H1 (cell line): Measurements from ENCODE around the gene FNDC3A. TPM values are rescaled to one million over a fixed set of nuclear protein-coding genes. Genes with fewer than 3 reads are reported as not detected.

Experiments used
- CTCF ChIA-PET: fragments of 300-600 bp; sonication (Branson Sonifier 250); formaldehyde crosslinking; loops from one replicate; lab custom pipeline; 2021; ENCODE audit not compliant: partially characterized antibody; lab: Charles Lee
- POLR2A ChIA-PET: fragments of 300-600 bp; sonication (Branson Sonifier 250); formaldehyde crosslinking; loops from one replicate; lab custom pipeline; 2021; ENCODE audit warnings: inconsistent platforms; ENCODE audit not compliant: partially characterized antibody; lab: Charles Lee
- DNase-seq, 2 experiments: peaks; one replicate each; pipeline versions ENCODE4 v3.0.0 to v3.0.0-alpha.2; 2010 to 2022; ENCODE audit warnings: low spot score in 2 of 2, low read depth in 1 of 2, mixed read lengths in 1 of 2
- FAIRE-seq: peaks from 2 replicates; lab custom pipeline; 2011; peaks lifted over from hg19 to GRCh38; lab: Jason Lieb, UNC
- H2AFZ ChIP-seq: 2 replicates; pipeline ENCODE4 v1.8.1; 2012; ENCODE audit warnings: low read length, inconsistent platforms
- H2AK5ac ChIP-seq: 2 replicates; pipeline ENCODE4 v1.6.1; 2013; ENCODE audit warnings: low read depth, low read length
- H2BK120ac ChIP-seq: replicated peaks from 2 replicates; pipeline ENCODE3; 2013; ENCODE audit warnings: low read depth, low read length, inconsistent platforms
- H2BK12ac ChIP-seq: 2 replicates; pipeline ENCODE4 v1.6.1; 2013; ENCODE audit warnings: low read depth, low read length
- H2BK15ac ChIP-seq: 2 replicates; pipeline ENCODE4 v1.6.1; 2013; ENCODE audit warnings: low read length
- H2BK20ac ChIP-seq: 2 replicates; pipeline ENCODE4 v1.6.1; 2013; ENCODE audit warnings: low read length
- H2BK5ac ChIP-seq: 2 replicates; pipeline ENCODE4 v1.6.1; 2013; ENCODE audit warnings: low read depth, low read length
- H3K14ac ChIP-seq: 2 replicates; pipeline ENCODE4 v1.6.1; 2013; ENCODE audit warnings: inconsistent platforms; ENCODE audit not compliant: insufficient read length
- H3K18ac ChIP-seq: 2 replicates; pipeline ENCODE4 v1.6.1; 2013; ENCODE audit warnings: low read length; ENCODE audit errors: extremely low read depth
- H3K23ac ChIP-seq: 2 replicates; pipeline ENCODE4 v1.6.1; 2013; ENCODE audit warnings: inconsistent platforms; ENCODE audit not compliant: insufficient read length
- H3K23me2 ChIP-seq: 2 replicates; pipeline ENCODE4 v1.6.1; 2013; ENCODE audit warnings: low read depth, low read length
- H3K27ac ChIP-seq: 2 replicates; pipeline ENCODE4 v1.6.1; 2011; ENCODE audit warnings: low read depth, low read length, inconsistent platforms
- H3K27me3 ChIP-seq, 4 experiments: replicated peaks in 1 of 4; 1 replicate in 1 of 4; 2 replicates in 3 of 4; pipeline versions ENCODE4 v1.6.1 to v1.8.1; 2011 to 2013; ENCODE audit warnings: low read length in 3 of 4, mild to moderate bottlenecking in 3 of 4, inconsistent platforms in 2 of 4, mixed read lengths in 2 of 4, moderate library complexity in 1 of 4; ENCODE audit not compliant: control insufficient read depth in 3 of 4, insufficient read depth in 3 of 4; ENCODE audit errors: extremely low read depth in 1 of 4
- H3K36me3 ChIP-seq, 4 experiments: 2 replicates each; pipeline versions ENCODE4 v1.6.1 to v1.8.1; 2011 to 2013; ENCODE audit warnings: mild to moderate bottlenecking in 4 of 4, low read length in 3 of 4, moderate library complexity in 2 of 4, control low read depth in 1 of 4, inconsistent platforms in 1 of 4; ENCODE audit not compliant: insufficient read depth in 4 of 4, control insufficient read depth in 2 of 4
- H3K4ac ChIP-seq: replicated peaks from 2 replicates; pipeline ENCODE3; 2013; ENCODE audit warnings: low read length, low read depth, mixed read lengths, inconsistent platforms; ENCODE audit not compliant: insufficient read length
- H3K4me1 ChIP-seq, 4 experiments: replicated peaks in 1 of 4; 1 replicate in 1 of 4; 2 replicates in 3 of 4; pipeline versions ENCODE4 v1.6.1 to v1.8.1; 2011 to 2013; ENCODE audit warnings: low read length in 3 of 4, inconsistent platforms in 2 of 4, mixed read lengths in 1 of 4; ENCODE audit not compliant: insufficient read depth in 4 of 4, control insufficient read depth in 3 of 4
- H3K4me2 ChIP-seq, 2 experiments: 2 replicates each; pipeline versions ENCODE4 v1.6.1 to v1.8.1; 2011 to 2013; ENCODE audit warnings: low read depth in 2 of 2, low read length in 2 of 2, control low read depth in 1 of 2, inconsistent platforms in 1 of 2, mild to moderate bottlenecking in 1 of 2; ENCODE audit not compliant: insufficient read depth in 1 of 2
- H3K4me3 ChIP-seq, 4 experiments: fragments of 200-600, 300-600 bp in 1 of 4; sonication (generic), shearing (Covaris generic), sonication (Bioruptor Twin) in 1 of 4; 2 replicates each; pipeline versions ENCODE4 v1.5.1 to v1.8.1; 2011 to 2016; ENCODE audit warnings: low read length in 4 of 4, low read depth in 3 of 4, control low read depth in 2 of 4, inconsistent platforms in 2 of 4, mild to moderate bottlenecking in 2 of 4, mixed read lengths in 1 of 4, moderate library complexity in 1 of 4; ENCODE audit not compliant: insufficient read depth in 2 of 4; ENCODE audit errors: extremely low read depth in 1 of 4
- H3K56ac ChIP-seq: replicated peaks from 2 replicates; pipeline ENCODE3; 2013; ENCODE audit warnings: low read depth, mild to moderate bottlenecking, mixed read lengths, low read length, inconsistent platforms; ENCODE audit not compliant: insufficient read length
- H3K79me1 ChIP-seq: 2 replicates; pipeline ENCODE4 v1.6.1; 2013; ENCODE audit warnings: low read depth, low read length, control low read depth
- H3K79me2 ChIP-seq, 2 experiments: 2 replicates each; pipeline versions ENCODE4 v1.6.1 to v1.8.1; 2012 to 2013; ENCODE audit warnings: low read length in 2 of 2, mild to moderate bottlenecking in 2 of 2, inconsistent platforms in 1 of 2; ENCODE audit not compliant: insufficient read depth in 2 of 2, control insufficient read depth in 1 of 2
- H3K9ac ChIP-seq, 4 experiments: replicated peaks in 1 of 4; 1 replicate in 1 of 4; 2 replicates in 3 of 4; pipeline versions ENCODE4 v1.6.1 to v1.8.1; 2011 to 2013; ENCODE audit warnings: low read depth in 3 of 4, low read length in 3 of 4, control low read depth in 2 of 4, mild to moderate bottlenecking in 2 of 4, moderate library complexity in 2 of 4, inconsistent platforms in 1 of 4; ENCODE audit errors: extremely low read depth in 1 of 4
- H3K9me3 ChIP-seq, 2 experiments: 2 replicates each; pipeline versions ENCODE4 v1.6.1 to v1.8.1; 2012 to 2013; ENCODE audit warnings: mild to moderate bottlenecking in 2 of 2, moderate library complexity in 2 of 2, control low read depth in 1 of 2, inconsistent platforms in 1 of 2, low read depth in 1 of 2, low read length in 1 of 2, mixed read lengths in 1 of 2; ENCODE audit not compliant: insufficient read depth in 2 of 2
- H4K20me1 ChIP-seq, 2 experiments: replicated peaks in 1 of 2; 2 replicates each; pipeline versions ENCODE3 to v1.8.1; 2011 to 2013; ENCODE audit warnings: inconsistent platforms in 2 of 2, low read length in 2 of 2, mild to moderate bottlenecking in 1 of 2; ENCODE audit not compliant: insufficient read depth in 2 of 2, control insufficient read depth in 1 of 2
- H4K5ac ChIP-seq: 2 replicates; pipeline ENCODE4 v1.6.1; 2013; ENCODE audit warnings: low read length, low read depth, mixed read lengths, inconsistent platforms; ENCODE audit not compliant: insufficient read length
- H4K8ac ChIP-seq: 2 replicates; pipeline ENCODE4 v1.8.0; 2013; ENCODE audit warnings: mild to moderate bottlenecking, moderate library complexity, low read length, inconsistent platforms; ENCODE audit not compliant: insufficient read depth; ENCODE audit errors: extremely low read depth
- H4K91ac ChIP-seq: replicated peaks from 2 replicates; pipeline ENCODE3; 2013; ENCODE audit warnings: low read length, mixed read lengths, inconsistent platforms; ENCODE audit not compliant: insufficient read length
- ASH2L ChIP-seq: fragments of 200-600, 300-600 bp; sonication (generic); IDR thresholded peaks from one replicate; pipeline ENCODE4 v1.7.1; 2017; ENCODE audit warnings: low read length
- NRF1 ChIP-seq: IDR thresholded peaks from 2 replicates; pipeline ENCODE4 v1.6.1; 2011; ENCODE audit warnings: mild to moderate bottlenecking, low read depth, low read length, improper control_type of control experiment
- POLR2A ChIP-seq, 2 experiments: IDR thresholded peaks; 1 replicate in 1 of 2; 2 replicates in 1 of 2; pipeline ENCODE4 v1.6.1; 2011; ENCODE audit warnings: low read depth in 2 of 2, low read length in 2 of 2, mild to moderate bottlenecking in 2 of 2; ENCODE audit errors: control extremely low read depth in 1 of 2
- POU5F1 ChIP-seq: IDR thresholded peaks from 2 replicates; pipeline ENCODE4 v1.6.1; 2011; ENCODE audit warnings: low read depth, mild to moderate bottlenecking, low read length, moderate library complexity
- RBBP5 ChIP-seq: IDR thresholded peaks from 2 replicates; pipeline ENCODE4 v1.7.1; 2012; ENCODE audit warnings: low read depth, mild to moderate bottlenecking, inconsistent platforms, low read length, moderate library complexity, borderline replicate concordance
- RXRA ChIP-seq: IDR thresholded peaks from 2 replicates; pipeline ENCODE4 v1.6.1; 2011; ENCODE audit warnings: low read depth, mild to moderate bottlenecking, low read length, moderate library complexity; ENCODE audit not compliant: insufficient read depth
- SP2 ChIP-seq: IDR thresholded peaks from 2 replicates; pipeline ENCODE4 v1.6.1; 2012; ENCODE audit warnings: mild to moderate bottlenecking, low read length, inconsistent platforms
- WGBS, 2 experiments: shearing (Covaris generic) in 1 of 2; methylation state at CpG; one replicate each; pipeline versions ENCODE4 v1.1.6 to v1.1.7; 2013 to 2015; ENCODE audit warnings: low lambda C conversion rate in 2 of 2, mixed read lengths in 2 of 2, inconsistent platforms in 1 of 2, low coverage in 1 of 2, missing lambda C conversion rate in 1 of 2; ENCODE audit not compliant: insufficient replicate concordance in 2 of 2, insufficient coverage in 1 of 2, insufficient read length in 1 of 2; ENCODE audit errors: extremely low coverage in 1 of 2, missing lambda C conversion rate in 1 of 2; 5-methylcytosine and 5-hydroxymethylcytosine counted together
- polyA plus RNA-seq, 7 experiments: library from polyadenylated mRNA; depleted of rRNA in 3 of 7; stranded (reverse) in 5 of 7; unstranded in 2 of 7; fragments of >200 nt in 5 of 7; fragments of 200-250 nt in 2 of 7; gene quantifications; 1 replicate in 5 of 7; 2 replicates in 1 of 7; 4 replicates in 1 of 7; pipeline versions ENCODE4 v1.2.1 to v1.2.3, GENCODE V29; 2011 to 2013; ENCODE audit warnings: missing spikeins in 2 of 7, mixed read lengths in 2 of 7
- total RNA-seq: library from RNA; stranded (reverse); fragmentation: NEBNext Ultra II Directional; extraction: Animal tissue kit (Norgen Biotek cat#: 25700); gene quantifications from 2 replicates; pipeline ENCODE4 v1.2.1, GENCODE V29; 2021

The FNDC3A gene
- total and polyA plus RNA-seq, 2 of the 8 experiments (the other 6 are each of a cell fraction or from before 2014, with no cell fraction given), result 14.6 to 26.0 TPM

DNA sequence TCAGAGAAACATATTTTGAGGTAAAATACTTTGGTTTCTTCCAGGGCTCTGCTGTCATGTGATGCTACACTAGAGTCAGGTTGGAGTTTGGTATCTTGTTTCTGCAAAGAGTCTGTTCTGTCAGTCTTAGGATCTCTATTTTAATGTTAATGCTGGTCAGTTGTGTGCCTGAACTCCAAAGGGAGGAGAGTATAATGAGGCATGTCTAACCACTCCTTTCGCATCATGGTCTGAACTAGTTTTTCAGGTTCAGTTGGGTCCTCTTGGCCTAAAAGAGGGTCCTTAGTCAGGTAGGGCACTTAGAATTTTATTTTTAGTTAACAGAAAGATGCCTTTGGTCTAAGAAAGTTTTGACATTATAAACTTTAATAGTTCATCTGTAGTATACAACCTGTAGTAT is 78.2 kb downstream of the FNDC3A start:
- H3K36me3 ChIP-seq, result no peaks in the 10 kb centered on the region
- no peak overlapping the region for H3K27ac ChIP-seq
- no peak overlapping the region for H2BK120ac ChIP-seq
- H3K79me1 ChIP-seq, result no peaks in the 10 kb centered on the region; the same call in 1 of the 2 replicates
- H2BK15ac ChIP-seq, result no peak overlapping the region
- no peaks in the 10 kb centered on the region for H3K9me3 ChIP-seq
- no peak for DNase-seq
- H4K91ac ChIP-seq, result no peak overlapping the region
- no peak overlapping the region for H3K14ac ChIP-seq
- H4K8ac ChIP-seq, result no peak overlapping the region
- WGBS, 2 experiments, result 89% methylated on average over 1 of the region's 1 CpG; no CpG with 5 or more reads in 1 of the 2 experiments
- H4K20me1 ChIP-seq, result no peaks in the 10 kb centered on the region
- H2AFZ ChIP-seq, result no peak overlapping the region
- no peak overlapping the region for H3K4me3 ChIP-seq
- peaks cover 0 to 9% of the 10 kb centered on the region in 2 experiments; a peak in 2 of 4 replicates for H3K79me2 ChIP-seq
- H2AK5ac ChIP-seq, result no peak overlapping the region
- H2BK5ac ChIP-seq, result no peak overlapping the region
- no peak overlapping the region for H2BK20ac ChIP-seq
- peak; percentile 55 for FAIRE-seq
- CTCF ChIA-PET, result no interaction called here
- H3K23me2 ChIP-seq, result no peaks in the 10 kb centered on the region
- H3K4me2 ChIP-seq, result no peak overlapping the region
- POLR2A ChIA-PET, result no interaction called here
- H3K9ac ChIP-seq, result no peak overlapping the region
- H3K23ac ChIP-seq, result no peak overlapping the region
- H3K4ac ChIP-seq, result no peak overlapping the region
- H3K4me1 ChIP-seq, result peaks cover 0 to 8% (median 1%) of the 10 kb centered on the region in 4 experiments; a peak in 3 of 7 replicates
- H4K5ac ChIP-seq, result no peak overlapping the region
- H2BK12ac ChIP-seq, result no peak overlapping the region
- H3K27me3 ChIP-seq, result no peaks in the 10 kb centered on the region
- no peak overlapping the region for H3K56ac ChIP-seq
- no peak overlapping the region for H3K18ac ChIP-seq
- TF ChIP-seq RXRA, result no peak
- TF ChIP-seq POLR2A (IDR thresholded peaks at IDR 0.05; ENCODE audit: control extremely low read depth in 1 of 2, low read depth in 2 of 2, low read length in 2 of 2), result no peak
- TF ChIP-seq POU5F1, result no peak
- TF ChIP-seq NRF1, result no peak
- no peak for TF ChIP-seq RBBP5
- TF ChIP-seq SP2, result no peak
- TF ChIP-seq ASH2L, result no peak
